ENCODE data around the gene HTR7. TPM values are rescaled to one million over a fixed set of nuclear protein-coding genes. Genes with fewer than 3 reads are reported as not detected.

Gene HTR7
- total RNA-seq, 2 experiments from 2014 or later, result not detected

- H3K36me3 Mint-ChIP-seq (ENCODE audit: low read depth), result no peaks in the 10 kb centered on the region
- no peaks in the 10 kb centered on the region for H3K9me3 Mint-ChIP-seq (ENCODE audit: insufficient read depth)
- H3K27ac Mint-ChIP-seq, result no peak overlapping the region
- DNase-seq, result no peak
- ChIA-PET POLR2A (no interaction called here), CTCF (interaction anchor here (1.0 kb wide), 1 partner anchor 63 kb away, joined by 3 read pairs; no protein-coding TSS in a partner anchor)
- H3K27me3 Mint-ChIP-seq (ENCODE audit: low read depth), result peaks cover 8% of the 10 kb centered on the region
- no peaks in the 10 kb centered on the region for H3K4me1 Mint-ChIP-seq (ENCODE audit: low read depth)
- no peak for ATAC-seq
- H3K4me3 Mint-ChIP-seq, result no peak overlapping the region
Measured at GRCh38 chr10:90800232-90800796, 57.5 kb downstream of the HTR7 start.

GRCh38 chr10:90799172-90799571 is 58.7 kb downstream of the HTR7 start:
- H3K9me3 Mint-ChIP-seq (ENCODE audit: insufficient read depth), result no peaks in the 10 kb centered on the region

DNA sequence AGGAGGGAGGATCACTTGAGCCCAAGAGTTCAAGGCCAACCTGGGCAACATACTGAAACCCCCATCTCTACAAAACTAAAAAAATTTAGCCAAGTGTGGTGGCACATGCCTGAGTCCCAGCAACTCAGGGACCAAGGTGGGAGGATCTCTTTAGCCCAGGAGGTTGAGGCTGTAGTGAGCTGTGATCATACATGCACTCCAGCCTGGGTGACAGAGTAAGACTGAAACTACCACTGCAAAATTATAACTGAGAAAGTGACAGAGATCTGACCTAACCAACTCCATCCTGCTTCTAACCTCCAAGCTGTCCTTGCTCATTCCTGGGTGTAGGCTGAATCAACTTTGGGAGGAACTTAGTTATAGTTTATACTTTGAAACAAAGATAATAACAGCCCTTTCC is 59.4 kb downstream of the HTR7 start:
- Mint-ChIP-seq H3K27ac (no peak overlapping the region), H3K36me3 (ENCODE audit: low read depth) (no peaks in the 10 kb centered on the region), H3K4me3 (no peak overlapping the region), H3K4me1 (ENCODE audit: low read depth) (no peaks in the 10 kb centered on the region), H3K9me3 (ENCODE audit: insufficient read depth) (no peaks in the 10 kb centered on the region), H3K27me3 (ENCODE audit: low read depth) (peaks cover 8% of the 10 kb centered on the region)
- ATAC-seq (no peak), DNase-seq (no peak)
- CTCF ChIA-PET, result no interaction called here
- POLR2A ChIA-PET, result no interaction called here

More at GRCh38 chr10:90799172-90799571, 58.7 kb downstream of the HTR7 start:
- no peaks in the 10 kb centered on the region for H3K36me3 Mint-ChIP-seq (ENCODE audit: low read depth)
- no peak overlapping the region for H3K27ac Mint-ChIP-seq
- ATAC-seq, result no peak
- POLR2A ChIA-PET, result no interaction called here
- H3K27me3 Mint-ChIP-seq (ENCODE audit: low read depth), result peaks cover 8% of the 10 kb centered on the region
- no peak overlapping the region for H3K4me3 Mint-ChIP-seq
- CTCF ChIA-PET, result no interaction called here
- DNase-seq, result no peak
- no peaks in the 10 kb centered on the region for H3K4me1 Mint-ChIP-seq (ENCODE audit: low read depth)

- Mint-ChIP-seq H3K9me3 (ENCODE audit: insufficient read depth) (no peaks in the 10 kb centered on the region), H3K36me3 (ENCODE audit: low read depth) (no peaks in the 10 kb centered on the region), H3K27me3 (ENCODE audit: low read depth) (peaks cover 2% of the 10 kb centered on the region), H3K27ac (no peak overlapping the region), H3K4me3 (no peak overlapping the region), H3K4me1 (ENCODE audit: low read depth) (peaks cover 8% of the 10 kb centered on the region)
- CTCF ChIA-PET, result no interaction called here
- POLR2A ChIA-PET, result no interaction called here
- ATAC-seq (no peak), DNase-seq (no peak)
Measured at GRCh38 chr10:90790422-90790821, 67.4 kb downstream of the HTR7 start.

DNA sequence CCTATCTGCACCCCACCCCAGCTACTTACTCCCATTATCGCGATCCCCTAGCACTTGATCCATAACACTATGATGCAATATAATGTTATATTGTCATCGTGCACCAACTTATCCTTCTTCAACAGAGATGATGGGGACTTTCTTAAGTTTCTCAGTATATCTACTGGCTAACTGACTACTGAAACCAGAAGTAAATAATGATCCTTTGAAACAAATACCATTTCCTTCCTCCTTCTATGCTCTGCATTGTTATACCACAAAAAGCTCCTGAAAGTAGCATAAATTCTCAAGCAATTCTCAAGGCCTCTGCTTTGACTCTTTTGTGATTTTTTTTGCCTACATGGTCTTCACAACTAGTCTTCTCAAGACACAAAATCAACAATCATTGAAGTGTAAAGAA is 68.9 kb downstream of the HTR7 start:
- Mint-ChIP-seq H3K4me3 (no peak overlapping the region), H3K4me1 (ENCODE audit: low read depth) (peaks cover 8% of the 10 kb centered on the region), H3K9me3 (ENCODE audit: insufficient read depth) (no peaks in the 10 kb centered on the region), H3K36me3 (ENCODE audit: low read depth) (no peaks in the 10 kb centered on the region), H3K27me3 (ENCODE audit: low read depth) (peaks cover 2% of the 10 kb centered on the region), H3K27ac (no peak overlapping the region)
- DNase-seq (no peak), ATAC-seq (no peak)
- CTCF ChIA-PET, result interaction anchor here (0.8 to 1.8 kb wide), 5 partner anchors 10 to 74 kb away, joined by 3 to 6 read pairs (median 3); no protein-coding TSS in a partner anchor
- POLR2A ChIA-PET, result no interaction called here

GRCh38 chr10:90788199-90788491 is 69.7 kb downstream of the HTR7 start:
- Mint-ChIP-seq H3K27ac (no peak overlapping the region), H3K9me3 (ENCODE audit: insufficient read depth) (no peaks in the 10 kb centered on the region), H3K36me3 (ENCODE audit: low read depth) (no peaks in the 10 kb centered on the region), H3K4me1 (ENCODE audit: low read depth) (peaks cover 8% of the 10 kb centered on the region), H3K4me3 (no peak overlapping the region), H3K27me3 (ENCODE audit: low read depth) (peaks cover 4% of the 10 kb centered on the region)
- ChIA-PET POLR2A (no interaction called here), CTCF (interaction anchor here (0.7 to 1.9 kb wide), 8 partner anchors 10 to 75 kb away, joined by 3 to 6 read pairs (median 4); no protein-coding TSS in a partner anchor)
- ATAC-seq, result no peak
- no peak for DNase-seq

GRCh38 chr10:90787393-90788198 is 70.2 kb downstream of the HTR7 start:
- H3K4me1 Mint-ChIP-seq (ENCODE audit: low read depth), result peaks cover 8% of the 10 kb centered on the region
- CTCF ChIA-PET, result interaction anchor here (0.7 to 1.9 kb wide), 8 partner anchors 9 to 75 kb away, joined by 3 to 6 read pairs (median 4); no protein-coding TSS in a partner anchor
- ATAC-seq (no peak), DNase-seq (peak; percentile 22)
- H3K9me3 Mint-ChIP-seq (ENCODE audit: insufficient read depth), result no peaks in the 10 kb centered on the region
- H3K27ac Mint-ChIP-seq, result no peak overlapping the region
- no peak overlapping the region for H3K4me3 Mint-ChIP-seq
- H3K36me3 Mint-ChIP-seq (ENCODE audit: low read depth), result no peaks in the 10 kb centered on the region
- peaks cover 4% of the 10 kb centered on the region for H3K27me3 Mint-ChIP-seq (ENCODE audit: low read depth)
- POLR2A ChIA-PET, result no interaction called here

DNA sequence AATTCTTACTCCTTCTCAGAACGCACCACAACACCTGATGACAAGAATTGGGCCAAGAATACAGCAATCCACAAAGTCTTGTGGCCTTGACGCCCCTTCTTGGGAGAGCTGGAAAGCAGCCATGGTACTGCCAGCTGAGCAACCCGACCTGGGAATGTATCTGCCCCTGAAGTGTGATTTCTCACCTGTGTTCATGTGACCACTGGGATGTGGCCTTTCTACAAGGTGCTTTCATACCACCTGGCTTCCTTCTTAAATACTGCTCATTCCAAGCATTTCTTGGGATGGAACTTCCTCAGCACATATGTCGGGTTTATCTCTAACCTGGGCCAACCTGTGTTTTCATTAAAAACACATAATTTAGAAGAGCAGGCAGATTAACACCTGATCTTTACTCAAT is 72.1 kb downstream of the HTR7 start:
- Mint-ChIP-seq H3K27ac (no peak overlapping the region), H3K27me3 (ENCODE audit: low read depth) (peaks cover 2% of the 10 kb centered on the region), H3K4me1 (ENCODE audit: low read depth) (peaks cover 8% of the 10 kb centered on the region), H3K9me3 (ENCODE audit: insufficient read depth) (no peaks in the 10 kb centered on the region), H3K36me3 (ENCODE audit: low read depth) (no peaks in the 10 kb centered on the region), H3K4me3 (no peak overlapping the region)
- ATAC-seq (no peak), DNase-seq (no peak)
- ChIA-PET POLR2A (no interaction called here), CTCF (no interaction called here)

DNA sequence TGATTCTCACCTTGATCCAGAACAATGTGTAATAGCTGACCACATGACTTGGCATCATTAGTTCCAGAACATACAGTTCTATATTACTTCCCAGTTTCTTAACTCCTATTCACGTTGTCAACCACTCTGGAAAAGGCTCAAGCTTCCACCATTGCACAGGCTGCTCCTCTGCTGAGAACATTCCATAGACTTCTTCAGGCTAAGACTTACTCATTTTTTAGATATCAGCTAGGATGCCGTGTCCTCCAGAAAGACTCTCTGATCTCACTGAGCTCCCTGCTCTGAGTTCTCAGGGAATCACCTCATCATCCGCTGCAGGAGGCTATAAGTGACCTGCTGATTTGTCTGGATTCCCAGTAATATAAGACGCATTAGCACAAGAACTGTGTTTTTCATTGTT is 73.1 kb downstream of the HTR7 start:
- H3K27me3 Mint-ChIP-seq (ENCODE audit: low read depth), result peaks cover 2% of the 10 kb centered on the region
- H3K27ac Mint-ChIP-seq, result no peak overlapping the region
- no peak for DNase-seq

DNA sequence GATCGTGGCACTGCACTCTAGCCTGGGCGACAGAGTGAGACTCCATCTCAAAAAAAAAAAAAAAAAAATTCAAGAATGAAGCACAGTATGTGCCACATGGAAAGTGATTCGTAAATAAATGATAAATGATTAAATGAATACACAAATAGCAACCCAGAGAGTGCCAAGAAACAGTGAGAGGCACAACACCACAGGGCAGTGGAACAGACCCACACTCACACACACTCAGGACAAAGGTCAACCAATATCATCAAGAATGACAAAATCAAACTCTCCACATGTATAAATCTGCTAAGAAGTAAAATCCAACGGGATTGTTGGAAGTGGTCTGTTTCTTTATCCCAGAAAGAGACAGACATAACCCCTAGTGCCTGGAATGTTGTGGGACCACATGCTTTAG is 77.4 kb downstream of the HTR7 start:
- Mint-ChIP-seq H3K27me3 (ENCODE audit: low read depth) (peaks cover 2% of the 10 kb centered on the region), H3K9me3 (ENCODE audit: insufficient read depth) (no peaks in the 10 kb centered on the region), H3K27ac (no peak overlapping the region), H3K36me3 (ENCODE audit: low read depth) (no peaks in the 10 kb centered on the region), H3K4me1 (ENCODE audit: low read depth) (no peaks in the 10 kb centered on the region), H3K4me3 (no peak overlapping the region)
- ATAC-seq (no peak), DNase-seq (no peak)
- CTCF ChIA-PET, result no interaction called here
- POLR2A ChIA-PET, result no interaction called here

More for the DNA sequence above, 73.1 kb downstream of the HTR7 start:
- ChIA-PET CTCF (no interaction called here), POLR2A (no interaction called here)
- Mint-ChIP-seq H3K9me3 (ENCODE audit: insufficient read depth) (no peaks in the 10 kb centered on the region), H3K4me1 (ENCODE audit: low read depth) (peaks cover 8% of the 10 kb centered on the region), H3K4me3 (no peak overlapping the region), H3K36me3 (ENCODE audit: low read depth) (no peaks in the 10 kb centered on the region)
- ATAC-seq, result no peak

GRCh38 chr10:90779548-90779947 is 78.3 kb downstream of the HTR7 start:
- H3K9me3 Mint-ChIP-seq (ENCODE audit: insufficient read depth), result no peaks in the 10 kb centered on the region
- no peaks in the 10 kb centered on the region for H3K36me3 Mint-ChIP-seq (ENCODE audit: low read depth)
- no peak overlapping the region for H3K27ac Mint-ChIP-seq
- ATAC-seq (no peak), DNase-seq (no peak)
- no peaks in the 10 kb centered on the region for H3K4me1 Mint-ChIP-seq (ENCODE audit: low read depth)
- H3K4me3 Mint-ChIP-seq, result no peak overlapping the region
- peaks cover 2% of the 10 kb centered on the region for H3K27me3 Mint-ChIP-seq (ENCODE audit: low read depth)
- CTCF ChIA-PET, result no interaction called here
- POLR2A ChIA-PET, result no interaction called here

DNA sequence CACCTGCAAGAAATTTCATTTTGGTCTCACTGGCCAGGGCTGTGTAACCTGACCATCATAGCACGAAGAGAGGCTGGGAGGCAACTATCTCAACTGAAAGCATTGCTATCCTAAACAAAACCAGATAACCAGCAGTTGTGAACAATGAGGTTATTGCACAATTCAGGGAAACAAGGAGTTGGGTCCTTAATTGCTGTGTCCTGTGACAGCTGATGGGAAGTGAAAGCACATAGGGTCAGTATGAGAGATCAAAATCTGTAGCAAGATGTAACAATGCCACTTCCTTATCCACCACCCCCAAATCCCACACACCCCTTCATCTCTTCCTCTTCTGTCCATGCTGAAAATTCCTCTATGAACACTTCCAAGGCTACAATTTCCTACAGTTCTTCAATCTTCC is 80.2 kb downstream of the HTR7 start:
- CTCF ChIA-PET, result interaction anchor here (0.8 to 1.2 kb wide), 2 partner anchors 27 to 86 kb away, joined by 3 read pairs; no protein-coding TSS in a partner anchor
- POLR2A ChIA-PET, result no interaction called here
- ATAC-seq, result no peak
- H3K9me3 Mint-ChIP-seq (ENCODE audit: insufficient read depth), result no peaks in the 10 kb centered on the region
- H3K27ac Mint-ChIP-seq, result no peak overlapping the region
- no peaks in the 10 kb centered on the region for H3K36me3 Mint-ChIP-seq (ENCODE audit: low read depth)
- DNase-seq, result no peak
- H3K4me1 Mint-ChIP-seq (ENCODE audit: low read depth), result no peaks in the 10 kb centered on the region
- H3K27me3 Mint-ChIP-seq (ENCODE audit: low read depth), result no peaks in the 10 kb centered on the region
- no peak overlapping the region for H3K4me3 Mint-ChIP-seq

Measured in activated CD8-positive, alpha-beta T cell treated with anti-CD3 and anti-CD28 coated beads, Interleukin-2, amount 10 ng/mL, durations not matched to agents 7 days and 5 days (primary cell).